ENCODE data around the gene RAB7B.

DNA sequence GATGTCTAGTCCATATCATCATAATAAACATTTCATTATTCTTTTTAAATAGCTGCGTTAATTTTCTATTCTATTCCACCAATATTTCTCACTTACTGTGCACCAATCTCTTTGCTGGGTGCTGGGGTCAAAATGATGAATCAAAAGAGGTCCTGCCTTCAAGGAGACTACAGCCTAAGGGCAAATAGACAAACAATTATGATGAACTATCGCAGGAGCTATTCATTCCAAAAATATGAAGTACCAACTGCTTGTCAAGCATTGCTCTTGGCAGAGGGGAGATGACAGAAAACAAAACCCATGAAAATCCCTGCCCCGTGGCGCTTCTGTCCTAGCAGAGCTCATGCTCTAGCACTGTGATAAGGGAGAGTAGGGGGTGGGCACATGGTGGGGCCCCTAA lies 31.1 kb downstream of the RAB7B start:
- TF ChIP-seq EZH2 (optimal IDR thresholded peaks at IDR 0.05; ENCODE audit: low read depth, low read length): no peak
- TF ChIP-seq, protein P1, sequence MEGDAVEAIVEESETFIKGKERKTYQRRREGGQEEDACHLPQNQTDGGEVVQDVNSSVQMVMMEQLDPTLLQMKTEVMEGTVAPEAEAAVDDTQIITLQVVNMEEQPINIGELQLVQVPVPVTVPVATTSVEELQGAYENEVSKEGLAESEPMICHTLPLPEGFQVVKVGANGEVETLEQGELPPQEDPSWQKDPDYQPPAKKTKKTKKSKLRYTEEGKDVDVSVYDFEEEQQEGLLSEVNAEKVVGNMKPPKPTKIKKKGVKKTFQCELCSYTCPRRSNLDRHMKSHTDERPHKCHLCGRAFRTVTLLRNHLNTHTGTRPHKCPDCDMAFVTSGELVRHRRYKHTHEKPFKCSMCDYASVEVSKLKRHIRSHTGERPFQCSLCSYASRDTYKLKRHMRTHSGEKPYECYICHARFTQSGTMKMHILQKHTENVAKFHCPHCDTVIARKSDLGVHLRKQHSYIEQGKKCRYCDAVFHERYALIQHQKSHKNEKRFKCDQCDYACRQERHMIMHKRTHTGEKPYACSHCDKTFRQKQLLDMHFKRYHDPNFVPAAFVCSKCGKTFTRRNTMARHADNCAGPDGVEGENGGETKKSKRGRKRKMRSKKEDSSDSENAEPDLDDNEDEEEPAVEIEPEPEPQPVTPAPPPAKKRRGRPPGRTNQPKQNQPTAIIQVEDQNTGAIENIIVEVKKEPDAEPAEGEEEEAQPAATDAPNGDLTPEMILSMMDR (IDR thresholded peaks at IDR 0.05; ENCODE audit: low read length): no peak

Data from MM.1S (cell line).